8988T (cell line): ENCODE measurements around the gene MAN1B1.
"Not testable (repeated sequence)": the region's sequence is repeated elsewhere in the genome, so short reads cannot be mapped to it uniquely, and the experiment has no call there.

Source experiments
- DNase-seq: peaks from one replicate; pipeline ENCODE4 v3.0.0; 2011

Gene MAN1B1

GRCh38 chr9:137130176-137130755 is 43.5 kb downstream of the MAN1B1 start:
- no peak for DNase-seq

GRCh38 chr9:137134191-137134590 is 47.4 kb downstream of the MAN1B1 start:
- peak; percentile 13 for DNase-seq

GRCh38 chr9:137135154-137135553 is 48.4 kb downstream of the MAN1B1 start:
- DNase-seq, result not testable (repeated sequence)

- DNase-seq, result peak; percentile 55
Observed at GRCh38 chr9:137136261-137136880, 49.6 kb downstream of the MAN1B1 start.

GRCh38 chr9:137136881-137137607 is 50.3 kb downstream of the MAN1B1 start:
- peak; percentile 49 for DNase-seq

GRCh38 chr9:137138058-137138721 is 51.4 kb downstream of the MAN1B1 start:
- peak; percentile 94 for DNase-seq

- peak; percentile 23 for DNase-seq
Observed at GRCh38 chr9:137138722-137139467, 52.1 kb downstream of the MAN1B1 start, which contains the start of gene GRIN1. Gene GRIN1, plus strand, starts transcription at chr9:137139154. Its CDS starts 333 bp downstream, at chr9:137139487.

- peak; percentile 44 for DNase-seq
Observed at GRCh38 chr9:137139468-137140150, 52.8 kb downstream of the MAN1B1 start.

GRCh38 chr9:137140151-137141012 is 53.6 kb downstream of the MAN1B1 start:
- peak; percentile 49 for DNase-seq

GRCh38 chr9:137141050-137141810 is 54.4 kb downstream of the MAN1B1 start:
- DNase-seq, result peak; percentile 29

- peak; percentile 20 for DNase-seq
Observed at GRCh38 chr9:137141976-137142936, 55.5 kb downstream of the MAN1B1 start.

- peak; percentile 10 for DNase-seq
Observed at GRCh38 chr9:137143459-137143858, 56.7 kb downstream of the MAN1B1 start.

GRCh38 chr9:137145731-137146526 is 59.1 kb downstream of the MAN1B1 start:
- no peak for DNase-seq

GRCh38 chr9:137146527-137146918 is 59.7 kb downstream of the MAN1B1 start:
- DNase-seq, result no peak

- no peak for DNase-seq
Observed at GRCh38 chr9:137147091-137147792, 60.5 kb downstream of the MAN1B1 start.

- DNase-seq, result no peak
Observed at GRCh38 chr9:137147793-137148160, 61.0 kb downstream of the MAN1B1 start.

- no peak for DNase-seq
Observed at GRCh38 chr9:137148242-137148641, 61.5 kb downstream of the MAN1B1 start.

- DNase-seq, result no peak
Observed at GRCh38 chr9:137148661-137149060, 61.9 kb downstream of the MAN1B1 start.
